Activated CD4-positive, CD25-positive, alpha-beta regulatory T cell (primary cell): ENCODE measurements around the gene PRKAA1.
"Not testable (repeated sequence)": the region's sequence is repeated elsewhere in the genome, so short reads cannot be mapped to it uniquely, and the experiment has no call there.

Experiments used
- DNase-seq, 4 experiments: peaks; one replicate each; lab custom pipeline; 2025; lab: John Stamatoyannopoulos, UW

PRKAA1 gene

DNA sequence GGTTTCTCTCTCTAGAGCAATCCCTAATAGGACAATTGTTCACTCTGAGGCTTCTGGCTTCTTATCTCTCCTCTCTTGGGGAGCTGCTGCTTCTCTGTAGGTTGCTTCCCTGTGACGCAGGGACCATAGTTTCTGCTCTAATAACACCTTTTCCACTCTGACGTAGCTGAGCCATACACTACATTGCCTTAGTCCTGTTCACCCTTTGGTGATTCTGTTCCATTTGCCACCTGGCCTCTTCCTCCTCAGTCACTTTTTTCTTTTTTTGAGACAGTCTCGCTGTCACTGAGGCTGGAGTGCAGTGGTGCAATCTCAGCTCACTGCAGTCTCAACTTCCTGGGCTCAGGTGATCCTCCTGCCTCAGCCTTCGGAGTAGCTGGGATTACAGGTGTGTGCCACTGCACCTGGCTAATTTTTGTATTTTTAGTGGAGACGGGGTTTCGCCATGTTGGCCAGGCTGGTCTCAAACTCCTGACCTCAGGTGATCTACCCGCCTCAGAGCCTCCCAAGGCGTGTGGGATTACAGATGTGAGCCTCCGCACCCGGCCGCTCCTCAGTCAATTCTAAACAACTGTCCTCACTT is 27.4 kb upstream of the PRKAA1 start:
- not testable (repeated sequence) for DNase-seq

DNA sequence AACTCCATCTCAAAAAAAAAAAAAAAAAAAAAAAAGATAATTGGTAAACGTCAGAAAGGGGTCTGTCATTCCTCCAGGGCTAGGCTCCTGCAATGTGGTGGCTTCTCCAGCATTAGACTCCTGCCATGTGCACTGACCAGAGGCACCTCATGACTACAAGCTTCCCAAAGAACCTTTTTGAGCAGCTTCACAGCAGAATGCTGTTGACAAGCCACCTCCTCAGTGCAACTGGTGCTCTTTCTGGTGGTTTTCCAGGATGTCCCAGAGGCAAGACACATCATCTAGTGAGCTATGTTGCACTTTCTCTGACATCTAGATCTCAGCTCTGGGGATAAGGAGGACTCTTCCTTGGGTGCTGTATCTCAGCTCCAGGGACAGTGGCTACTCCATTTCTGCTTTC is 25.3 kb upstream of the PRKAA1 start:
- DNase-seq, result no peak

DNA sequence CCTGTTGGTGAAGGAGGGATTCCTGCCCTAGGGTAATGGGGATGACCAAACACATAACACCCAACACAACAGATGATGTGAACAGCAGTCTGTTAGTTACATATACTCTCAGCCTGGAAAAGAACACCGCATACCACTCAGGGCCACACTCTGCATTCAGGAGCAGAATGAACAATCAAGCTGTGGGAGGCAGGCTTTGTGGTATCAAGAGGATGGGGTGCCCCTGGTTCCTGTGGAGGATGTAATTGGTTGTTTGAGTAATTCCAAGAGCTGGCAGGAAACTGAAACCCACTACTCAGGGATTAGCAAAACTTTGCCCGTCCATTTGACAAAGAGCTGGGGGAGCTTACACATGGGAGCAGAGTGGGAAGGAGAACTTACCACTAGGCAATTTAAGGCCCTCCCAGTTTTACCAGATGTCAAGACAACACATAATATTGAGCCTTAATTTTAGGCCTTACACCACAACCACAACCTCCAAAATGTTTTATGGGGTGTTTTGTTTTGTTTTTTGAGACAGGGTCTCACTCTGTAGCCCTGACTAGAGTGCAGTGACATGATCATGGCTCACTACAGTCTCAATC is 15.6 kb upstream of the PRKAA1 start:
- DNase-seq, result no peak

DNA sequence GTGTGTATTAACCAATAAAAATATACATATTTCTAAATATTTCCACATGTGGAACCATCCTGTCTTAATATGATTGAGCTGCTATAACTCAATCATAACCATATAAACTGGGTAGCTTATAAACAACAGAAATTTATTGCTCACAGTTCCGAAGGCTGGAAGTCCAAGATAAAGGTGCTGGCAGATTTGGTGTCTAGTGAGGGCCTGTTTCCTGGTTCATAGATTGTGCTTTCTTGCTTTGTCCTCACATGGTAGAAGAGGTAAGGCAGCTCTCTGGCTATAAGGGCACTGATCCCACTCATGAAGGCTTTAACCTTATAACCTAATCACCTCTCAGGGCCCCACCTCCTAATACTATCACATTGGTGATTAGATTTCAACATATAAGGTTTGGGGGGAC is 14.0 kb upstream of the PRKAA1 start:
- DNase-seq, result no peak

DNA sequence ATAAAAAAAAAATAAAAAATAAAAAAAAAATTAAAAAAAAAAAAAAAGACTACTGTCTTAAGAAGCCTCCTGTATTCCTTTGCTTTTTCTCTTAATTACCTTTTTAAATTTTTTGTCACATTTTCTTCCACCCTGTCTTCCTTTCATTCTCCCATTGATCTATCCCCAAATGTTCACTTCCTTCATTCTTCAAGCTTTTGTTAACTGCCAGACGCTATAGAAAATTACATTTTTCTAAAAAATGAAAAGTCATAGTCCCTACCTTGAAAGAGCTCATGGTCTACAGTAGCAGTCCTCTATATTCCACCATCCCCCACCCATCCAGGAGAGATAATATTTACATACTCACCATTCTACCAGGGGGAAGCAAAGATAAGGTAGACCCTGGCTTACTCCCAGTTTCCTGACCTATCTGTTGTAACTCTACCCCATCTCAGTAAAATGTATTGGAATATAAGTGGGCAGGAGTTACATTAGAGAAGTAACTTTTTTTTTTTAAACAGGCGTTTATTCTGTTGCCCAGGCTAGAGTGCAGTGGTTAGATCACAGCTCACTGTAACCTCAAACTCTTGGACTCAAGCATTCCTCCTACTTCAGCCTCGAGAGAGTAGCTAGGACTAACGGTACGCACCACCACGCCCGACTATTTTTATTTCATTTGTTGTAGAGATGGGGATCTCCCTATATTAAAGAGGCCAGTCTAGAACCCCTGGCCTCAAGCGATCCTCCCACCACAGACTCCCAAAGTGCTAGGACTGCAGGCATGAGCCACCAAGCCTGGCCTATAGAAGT is 3.8 kb upstream of the PRKAA1 start:
- DNase-seq, result no peak

DNA sequence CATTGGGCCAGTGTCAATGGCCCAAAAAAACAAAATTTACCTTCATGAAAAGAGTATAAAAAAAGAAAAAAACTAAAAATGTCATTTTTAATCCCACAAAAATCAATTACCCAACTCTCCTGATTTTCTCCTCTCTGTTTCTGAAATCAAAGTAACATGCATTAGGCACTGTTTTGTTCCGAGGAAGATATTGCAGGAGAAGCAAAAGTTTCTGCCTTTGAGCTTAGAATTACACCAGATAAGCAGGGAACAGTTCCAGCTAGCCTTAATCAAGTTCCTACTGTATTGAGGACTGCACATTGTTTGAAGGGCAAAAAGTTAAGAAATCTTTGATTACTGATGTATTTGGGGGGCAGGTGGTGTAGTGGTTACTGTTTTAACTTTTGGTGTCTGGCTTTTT is 1.1 kb upstream of the PRKAA1 start:
- DNase-seq, result no peak

DNA sequence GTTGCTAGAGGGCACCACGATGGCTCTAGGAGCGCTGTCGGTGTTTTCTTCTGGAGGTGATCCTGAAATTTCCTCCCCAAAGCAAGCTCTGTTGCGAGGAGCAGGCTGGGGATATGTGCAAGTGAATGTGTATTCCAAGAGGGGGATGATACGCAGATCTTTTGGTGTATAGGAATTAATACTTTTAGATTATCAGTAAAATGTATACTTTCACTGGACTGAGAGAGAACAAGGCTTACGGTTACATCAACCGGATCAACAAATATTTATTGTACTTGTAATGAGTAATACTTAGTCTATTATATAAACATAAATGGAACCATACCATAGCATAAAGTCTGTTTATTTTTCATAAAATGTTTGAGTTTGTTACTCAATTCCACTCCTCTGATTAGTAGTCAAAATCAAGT is 632 bp upstream of the PRKAA1 start:
- DNase-seq, result no peak

DNA sequence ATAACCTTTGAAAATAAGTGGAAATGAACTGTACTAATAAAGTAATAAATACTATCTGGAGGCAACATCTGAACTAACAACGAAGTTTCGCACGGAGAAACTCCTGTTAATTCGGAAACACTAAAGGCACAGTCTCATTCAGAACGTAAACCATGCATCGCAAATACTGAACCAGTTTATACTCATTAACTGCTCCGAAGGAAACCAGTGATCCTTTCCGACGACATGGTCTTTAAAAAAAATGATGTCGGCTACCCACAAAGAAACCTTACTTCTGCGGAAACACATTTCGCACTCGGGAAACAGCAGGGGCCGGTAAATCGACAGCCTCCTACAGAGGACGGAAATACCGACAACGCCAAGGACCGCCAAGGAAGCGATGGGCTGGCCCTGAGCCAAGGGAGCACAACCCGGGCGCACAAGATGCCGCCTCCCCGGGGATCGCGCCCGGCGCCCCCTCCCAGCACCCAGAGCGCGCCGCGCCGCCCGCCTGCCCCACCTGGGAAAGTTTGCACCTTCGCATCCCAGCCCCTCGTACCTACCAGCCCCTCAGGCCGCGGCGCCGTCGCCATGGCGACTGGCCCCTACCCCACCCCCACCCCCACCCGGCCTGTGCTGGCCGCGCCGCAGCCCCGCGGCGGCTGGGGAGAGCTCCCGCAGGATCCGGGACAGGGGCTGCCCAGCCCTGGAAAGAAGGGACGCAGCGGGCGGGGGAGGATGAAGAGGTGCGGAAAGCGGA is 732 bp downstream of the PRKAA1 start:
- peak; percentile 35 to 42 (median 38) for DNase-seq

DNA sequence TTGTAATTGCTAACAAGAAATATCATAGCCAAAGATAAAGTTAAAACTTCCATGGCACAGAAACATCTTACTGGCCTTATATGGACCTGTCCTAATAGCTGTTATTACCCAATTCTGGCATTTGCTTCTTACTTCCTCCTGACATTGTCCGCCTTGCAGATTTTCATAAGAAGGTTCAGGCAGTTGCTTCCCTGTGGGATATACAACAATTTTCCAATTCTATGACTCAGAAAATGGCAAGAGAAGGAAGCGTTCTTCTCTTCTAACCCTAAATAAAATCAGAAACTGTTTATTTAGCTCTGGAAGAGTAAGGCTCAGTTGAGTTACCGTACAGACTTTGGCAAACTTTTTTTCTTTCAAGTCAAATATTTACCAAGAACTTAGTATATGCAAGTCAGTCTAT is 1.7 kb downstream of the PRKAA1 start:
- DNase-seq, result no peak

DNA sequence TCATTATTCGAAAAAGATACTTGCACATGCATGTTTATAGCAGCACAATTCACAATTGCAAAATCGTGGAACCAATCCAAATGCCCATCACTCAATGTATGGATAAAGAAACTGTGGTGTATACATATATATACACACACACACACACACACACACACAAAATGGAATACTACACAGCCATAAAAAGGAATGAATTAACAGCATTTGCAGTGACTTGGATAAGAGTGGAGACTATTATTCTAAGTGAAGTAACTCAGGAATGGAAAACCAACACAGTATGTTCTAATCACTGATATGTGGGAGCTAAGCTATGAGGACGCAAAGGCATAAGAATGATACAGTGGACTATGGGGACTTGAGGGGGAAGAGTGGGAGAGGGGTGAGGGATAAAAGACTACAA is 3.3 kb downstream of the PRKAA1 start:
- DNase-seq, result not testable (repeated sequence)

DNA sequence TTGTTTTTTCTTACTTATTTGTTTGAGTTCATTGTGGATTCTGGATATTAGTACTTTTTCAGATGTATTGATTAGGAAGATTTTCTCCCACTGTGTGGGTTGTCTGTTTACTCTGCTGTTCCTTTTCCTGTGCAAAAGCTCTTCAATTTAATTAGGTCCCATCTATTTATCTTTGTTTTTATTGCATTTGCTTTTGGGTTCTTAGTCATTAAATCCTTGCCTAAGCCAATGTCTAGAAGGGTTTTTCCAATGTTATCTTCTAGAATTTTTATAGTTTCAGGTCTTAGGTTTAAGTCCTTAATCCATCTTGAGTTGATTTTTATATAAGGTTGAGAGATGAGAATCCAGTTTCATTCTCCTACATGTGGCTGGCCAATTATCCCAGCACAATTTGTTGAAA is 3.8 kb downstream of the PRKAA1 start:
- DNase-seq, result not testable (repeated sequence)

DNA sequence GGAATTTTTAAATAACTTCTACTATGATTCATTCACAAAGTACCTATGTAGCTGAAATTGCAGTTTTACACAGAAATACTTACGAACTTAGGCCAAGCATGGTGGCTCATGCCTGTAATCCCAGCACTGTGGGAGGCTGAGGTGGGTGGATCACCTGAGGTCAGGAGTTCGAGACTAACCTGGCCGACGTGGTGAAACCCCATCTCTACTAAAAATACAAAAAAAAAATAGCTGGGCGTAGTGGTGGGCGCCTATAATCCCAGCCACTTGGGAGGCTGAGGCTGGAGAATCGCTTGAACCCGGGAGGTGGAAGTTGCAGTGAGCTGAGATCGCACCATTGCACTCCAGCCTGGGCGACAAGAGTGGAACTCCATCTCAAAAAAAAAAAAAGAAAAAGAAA is 5.5 kb downstream of the PRKAA1 start:
- not testable (repeated sequence) for DNase-seq

DNA sequence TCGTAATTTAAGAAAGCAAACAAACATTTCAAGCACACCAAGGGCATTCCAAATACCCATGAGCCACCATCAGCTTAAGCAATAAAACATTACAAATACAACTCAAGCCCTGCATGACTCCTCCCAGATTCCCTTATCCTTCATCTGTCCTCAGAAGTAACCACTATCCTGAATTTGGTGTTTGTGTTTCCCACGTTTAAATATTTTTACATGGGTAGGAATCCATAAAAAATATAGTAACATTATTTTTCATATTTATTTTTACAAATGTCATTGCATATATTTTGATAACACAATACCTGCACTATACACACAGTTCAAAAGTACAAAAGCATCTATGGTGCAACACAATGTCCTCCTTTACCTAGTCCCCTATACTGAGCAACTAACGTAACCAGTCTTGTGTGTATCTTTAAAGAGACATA is 6.4 kb downstream of the PRKAA1 start:
- DNase-seq, result no peak

DNA sequence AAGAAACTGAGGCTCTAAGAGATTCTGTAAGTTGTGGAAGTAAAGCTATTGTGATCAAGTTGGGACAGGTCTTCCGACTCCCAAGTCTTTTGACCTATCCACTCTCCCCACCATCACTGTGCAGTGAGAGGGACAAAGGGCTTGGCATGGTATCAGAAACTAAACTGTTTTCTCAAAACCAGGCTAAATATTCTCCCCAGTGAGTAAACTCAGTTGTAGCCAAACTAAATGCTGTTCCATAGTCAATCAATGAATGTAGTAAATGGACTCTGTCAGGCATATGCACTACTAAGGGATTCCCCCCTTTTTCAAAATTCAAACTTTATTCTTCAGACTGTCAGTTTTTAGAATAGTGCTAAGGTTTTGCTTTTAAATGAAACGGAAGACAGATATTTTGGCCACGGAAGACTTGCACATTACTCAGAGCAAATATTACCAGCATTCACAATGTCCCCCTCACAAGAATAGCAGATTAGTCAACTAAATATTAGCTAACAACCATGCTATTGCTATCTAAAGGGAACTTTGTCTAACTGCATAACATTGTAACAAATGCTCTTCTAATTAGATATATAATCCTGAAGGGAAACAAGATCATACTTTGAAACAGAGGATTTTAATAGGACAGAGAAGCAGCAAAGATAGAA is 7.1 kb downstream of the PRKAA1 start:
- DNase-seq, result no peak

DNA sequence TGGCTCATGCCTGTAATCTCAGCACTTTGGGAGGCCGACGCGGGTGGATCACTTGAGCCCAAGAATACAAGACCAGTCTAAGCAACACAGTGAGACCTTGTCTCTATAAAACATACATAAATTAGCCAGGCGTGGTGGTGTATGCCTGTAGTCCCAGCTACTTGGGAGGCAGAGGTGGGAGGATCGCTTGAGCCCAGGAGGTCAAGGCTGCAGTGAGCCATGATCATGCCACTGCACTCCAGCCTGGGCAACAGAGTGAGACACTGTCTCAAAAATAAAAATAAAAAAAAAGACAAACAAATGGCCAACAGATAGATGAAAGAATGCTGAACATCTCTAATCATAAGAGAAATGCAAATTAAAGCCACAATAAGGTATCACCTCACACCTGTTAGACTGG is 9.2 kb downstream of the PRKAA1 start:
- DNase-seq, result not testable (repeated sequence)

DNA sequence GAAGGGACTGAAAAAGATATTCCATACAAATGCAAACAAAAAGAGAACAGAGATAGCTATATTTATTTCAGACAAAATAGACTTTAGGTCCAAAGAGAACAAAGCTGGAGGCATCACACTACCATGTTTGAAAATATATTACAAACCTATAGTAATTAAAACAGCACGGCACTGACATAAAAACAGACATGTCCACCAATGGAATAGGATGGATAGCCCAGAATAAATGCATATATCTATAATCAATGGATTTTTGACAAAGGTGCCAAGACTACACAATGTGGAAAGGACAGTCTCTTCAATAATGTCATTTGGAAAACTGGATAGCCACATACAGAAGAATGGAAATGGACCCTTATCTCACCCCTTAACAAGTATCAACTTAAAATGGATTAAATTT is 10.2 kb downstream of the PRKAA1 start:
- DNase-seq, result no peak

DNA sequence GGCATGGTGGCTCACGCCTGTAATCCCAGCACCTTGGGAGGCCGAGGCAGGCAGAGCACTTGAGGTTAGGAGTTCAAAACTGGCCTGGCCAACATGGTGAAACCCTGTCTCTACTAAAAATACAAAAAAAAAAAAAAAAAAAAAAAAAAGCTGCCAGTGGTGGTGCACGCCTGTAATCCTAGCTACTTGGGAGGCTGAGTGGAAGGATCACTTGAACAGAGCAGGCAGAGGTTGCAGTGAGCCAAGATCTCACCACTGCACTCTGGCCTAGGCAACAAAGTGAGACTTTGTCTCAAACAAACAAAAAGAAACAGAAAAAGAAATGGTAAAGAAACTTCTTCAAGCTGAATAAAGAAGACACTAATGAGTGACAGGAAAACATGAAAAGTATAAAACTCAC is 11.5 kb downstream of the PRKAA1 start:
- not testable (repeated sequence) for DNase-seq

DNA sequence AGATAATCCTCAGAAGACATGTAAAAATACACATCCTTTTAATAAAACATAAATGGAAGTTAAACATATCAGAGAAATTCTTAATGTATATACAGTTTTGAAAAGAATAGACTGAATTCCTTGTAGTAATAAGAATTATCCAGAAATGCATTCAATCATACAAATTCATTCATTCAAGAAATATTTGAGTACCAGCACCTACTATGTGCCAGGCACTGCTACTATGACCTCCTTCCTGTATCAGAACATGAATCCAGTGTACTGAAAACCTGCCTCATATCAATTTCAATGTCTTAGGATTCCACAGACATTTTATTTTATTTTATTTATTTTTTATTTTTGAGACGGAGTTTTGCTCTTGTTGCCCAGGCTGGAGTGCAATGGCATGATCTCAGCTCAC is 13.3 kb downstream of the PRKAA1 start:
- no peak for DNase-seq

DNA sequence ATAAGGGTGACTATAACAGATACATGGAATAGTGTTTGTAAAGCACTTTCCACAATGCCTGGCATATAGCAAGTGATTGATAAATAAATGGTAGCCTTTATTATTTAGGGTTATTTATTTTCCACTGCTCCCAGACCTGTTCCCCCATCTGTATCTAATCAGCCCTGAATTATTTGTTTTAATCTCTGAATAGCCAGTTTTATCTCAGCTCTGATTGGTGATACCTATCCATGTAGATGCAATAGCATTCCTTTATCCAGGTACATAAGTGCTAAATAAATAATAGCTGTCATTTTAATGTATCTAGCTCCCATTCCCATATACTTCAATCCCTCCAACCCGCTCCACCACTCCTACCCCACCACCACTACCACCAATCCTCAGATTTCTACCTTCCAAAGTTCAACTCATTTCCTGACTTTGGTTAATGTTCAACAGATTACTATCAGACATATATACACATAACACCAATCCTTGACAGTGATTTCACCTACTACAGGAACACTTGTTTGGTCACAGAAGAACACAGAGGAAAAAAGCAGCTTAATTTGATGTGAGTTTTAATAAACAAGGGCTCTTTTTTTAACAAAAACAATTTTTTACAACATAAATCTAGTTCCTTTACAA is 14.0 kb downstream of the PRKAA1 start:
- DNase-seq, result no peak

DNA sequence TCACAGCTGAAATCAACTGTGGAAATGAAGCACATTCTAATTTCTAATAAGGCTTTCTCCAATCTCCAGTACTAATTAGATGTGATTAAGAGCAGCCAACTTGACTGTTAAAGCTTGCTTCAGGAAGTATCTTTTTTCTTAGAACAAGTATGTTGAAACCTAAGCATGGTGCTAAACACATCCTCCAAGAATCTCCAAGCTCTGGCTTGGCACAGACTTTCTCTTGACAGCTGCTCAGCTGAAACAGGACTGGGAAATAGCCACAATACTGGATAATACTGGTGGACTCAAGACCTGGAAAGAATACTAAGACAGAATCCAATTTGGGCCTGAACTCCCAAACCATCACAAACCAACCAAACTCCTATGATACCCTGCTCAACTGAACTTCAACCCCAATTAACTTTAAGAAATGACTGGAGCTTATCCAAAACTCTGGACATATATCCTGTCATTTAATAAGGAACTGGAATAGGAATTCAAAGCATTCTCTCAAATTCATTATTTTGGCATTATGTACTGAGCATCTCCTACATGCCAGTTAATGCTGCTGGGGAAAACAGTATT is 16.2 kb downstream of the PRKAA1 start:
- no peak for DNase-seq

DNA sequence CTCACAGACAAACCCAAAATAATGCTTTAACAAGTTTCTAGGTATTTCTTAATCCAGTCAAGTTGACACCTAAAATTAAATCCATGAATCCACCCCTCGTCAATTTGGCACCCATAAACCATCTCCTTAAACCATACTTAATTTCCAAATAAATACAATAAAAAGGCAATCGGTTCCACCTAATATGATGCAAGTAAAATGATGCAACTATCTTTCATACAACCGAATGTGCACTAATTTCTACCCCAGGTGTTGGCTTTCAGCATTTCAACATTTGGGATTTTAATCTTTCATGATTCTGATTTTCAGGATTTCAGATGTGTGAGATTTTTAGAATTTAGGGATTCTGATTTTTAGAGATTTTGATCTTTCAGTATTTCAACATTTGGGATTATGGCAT is 17.3 kb downstream of the PRKAA1 start:
- no peak for DNase-seq
